OCI-LY3 (cell line): ENCODE measurements around the gene ADAMTS2.

Source experiments
- H2AFZ ChIP-seq: fragments of 200-600, 300-600 bp; shearing (Covaris generic); 2 replicates; pipeline ENCODE4 v1.6.0; 2014; ENCODE audit warnings: antibody characterized with exemption, low read depth, low read length
- H3K27ac ChIP-seq: fragments of 200-600, 300-600 bp; sonication (generic); 2 replicates; pipeline ENCODE4 v1.5.1; 2014; ENCODE audit warnings: mild to moderate bottlenecking, low read length, moderate library complexity, mixed read lengths
- H3K27me3 ChIP-seq: fragments of 200-600, 300-600 bp; sonication (generic); 2 replicates; pipeline ENCODE4 v1.6.1; 2014; ENCODE audit warnings: low read depth, low read length, mixed read lengths
- H3K36me3 ChIP-seq: fragments of 200-600, 300-600 bp; sonication (generic); replicated peaks from 2 replicates; pipeline ENCODE3; 2014; ENCODE audit warnings: low read depth, low read length, mixed read lengths
- H3K4me1 ChIP-seq: fragments of 300-600, 200-600 bp; sonication (generic); 2 replicates; pipeline ENCODE4 v1.6.1; 2014; ENCODE audit warnings: low read length, mixed read lengths
- H3K4me2 ChIP-seq: fragments of 200-600, 300-600 bp; sonication (generic); 2 replicates; pipeline ENCODE4 v1.6.1; 2014; ENCODE audit warnings: low read length, mixed read lengths
- H3K4me3 ChIP-seq: fragments of 300-600, 200-600 bp; sonication (generic); 2 replicates; pipeline ENCODE4 v1.5.1; 2014; ENCODE audit warnings: antibody characterized with exemption, mild to moderate bottlenecking, low read length, moderate library complexity
- H3K79me2 ChIP-seq: fragments of 300-600, 200-600 bp; shearing (Covaris generic); 2 replicates; pipeline ENCODE4 v1.6.1; 2014; ENCODE audit warnings: mild to moderate bottlenecking, low read length, mixed read lengths
- H3K9ac ChIP-seq: fragments of 300-600, 200-600 bp; shearing (Covaris generic); 2 replicates; pipeline ENCODE4 v1.6.0; 2014; ENCODE audit warnings: mild to moderate bottlenecking, low read length, moderate library complexity
- H3K9me3 ChIP-seq: fragments of 200-600, 300-600 bp; shearing (Covaris generic); 2 replicates; pipeline ENCODE4 v1.6.1; 2014; ENCODE audit warnings: low read length, mixed read lengths; ENCODE audit not compliant: insufficient read depth
- H4K20me1 ChIP-seq: fragments of 200-600, 300-600 bp; sonication (generic); 2 replicates; pipeline ENCODE4 v1.6.1; 2016; ENCODE audit warnings: low read length, mixed read lengths; ENCODE audit not compliant: insufficient read depth
- CTCF ChIP-seq: fragments of 200-600, 300-600 bp; sonication (generic); IDR thresholded peaks from 2 replicates; pipeline ENCODE4 v1.5.1; 2014; ENCODE audit warnings: antibody characterized with exemption, low read length, low read depth
- EZH2phosphoT487 ChIP-seq: fragments of 200-600 bp; shearing (Covaris generic); IDR thresholded peaks from 2 replicates; pipeline ENCODE4 v1.6.1; 2018; ENCODE audit warnings: antibody characterized with exemption, mixed run types, low read depth

Gene ADAMTS2

GRCh38 chr5:179373961-179374505 lies 28.8 kb upstream of the ADAMTS2 start:
- Histone ChIP-seq H3K4me2 (no peak overlapping the region), H3K27me3 (no peaks in the 10 kb centered on the region), H4K20me1 (no peaks in the 10 kb centered on the region), H3K36me3 (no peaks in the 10 kb centered on the region), H3K4me1 (no peaks in the 10 kb centered on the region), H3K79me2 (no peaks in the 10 kb centered on the region), H3K27ac (no peak overlapping the region), H3K9me3 (no peaks in the 10 kb centered on the region), H3K4me3 (no peak overlapping the region), H2AFZ (no peak overlapping the region), H3K9ac (no peak overlapping the region)
- no peak for TF ChIP-seq EZH2phosphoT487
- no peak for TF ChIP-seq CTCF

GRCh38 chr5:179373101-179373934 lies 28.1 kb upstream of the ADAMTS2 start:
- H3K79me2 ChIP-seq: no peaks in the 10 kb centered on the region
- no peaks in the 10 kb centered on the region for H3K27me3 ChIP-seq
- H4K20me1 ChIP-seq: no peaks in the 10 kb centered on the region
- H3K27ac ChIP-seq: no peak overlapping the region
- no peaks in the 10 kb centered on the region for H3K9me3 ChIP-seq
- no peaks in the 10 kb centered on the region for H3K4me1 ChIP-seq
- H3K4me2 ChIP-seq: no peak overlapping the region
- no peak overlapping the region for H2AFZ ChIP-seq
- H3K4me3 ChIP-seq: no peak overlapping the region
- H3K9ac ChIP-seq: no peak overlapping the region
- no peaks in the 10 kb centered on the region for H3K36me3 ChIP-seq
- TF ChIP-seq CTCF (no peak), EZH2phosphoT487 (no peak)

GRCh38 chr5:179371681-179372680 lies 26.7 kb upstream of the ADAMTS2 start:
- Histone ChIP-seq H3K27me3 (no peaks in the 10 kb centered on the region), H3K9ac (no peak overlapping the region), H3K9me3 (no peaks in the 10 kb centered on the region), H4K20me1 (no peaks in the 10 kb centered on the region), H3K4me1 (no peaks in the 10 kb centered on the region), H3K27ac (no peak overlapping the region), H2AFZ (no peak overlapping the region), H3K4me2 (no peak overlapping the region), H3K79me2 (no peaks in the 10 kb centered on the region), H3K36me3 (no peaks in the 10 kb centered on the region), H3K4me3 (no peak overlapping the region)
- TF ChIP-seq CTCF (no peak), EZH2phosphoT487 (no peak)

GRCh38 chr5:179371121-179371510 lies 25.9 kb upstream of the ADAMTS2 start:
- Histone ChIP-seq H3K9ac (no peak overlapping the region), H3K4me2 (no peak overlapping the region), H3K9me3 (no peaks in the 10 kb centered on the region), H2AFZ (no peak overlapping the region), H3K4me3 (no peak overlapping the region), H3K79me2 (no peaks in the 10 kb centered on the region), H3K36me3 (no peaks in the 10 kb centered on the region), H3K27ac (no peak overlapping the region), H4K20me1 (no peaks in the 10 kb centered on the region), H3K4me1 (no peaks in the 10 kb centered on the region), H3K27me3 (no peaks in the 10 kb centered on the region)
- no peak for TF ChIP-seq CTCF
- no peak for TF ChIP-seq EZH2phosphoT487
